Colonic mucosa (tissue), 4 donors: ENCODE measurements around the gene SETBP1. TPM values are rescaled to one million over a fixed set of nuclear protein-coding genes. Genes with fewer than 3 reads are reported as not detected.

Source experiments
- DNase-seq: peaks from one replicate; pipeline ENCODE4 v3.0.0-alpha.2; 2020
- H3K27ac ChIP-seq: fragments of 200-600 bp; one replicate; pipeline ENCODE4 v1.8.0; 2021
- H3K27me3 ChIP-seq: fragments of 200-600 bp; one replicate; pipeline ENCODE4 v1.8.0; 2021
- H3K36me3 ChIP-seq: fragments of 200-600 bp; one replicate; pipeline ENCODE4 v1.8.0; 2021
- H3K4me1 ChIP-seq: fragments of 200-600 bp; one replicate; pipeline ENCODE4 v1.8.0; 2021; ENCODE audit warnings: mild to moderate bottlenecking
- H3K4me3 ChIP-seq: fragments of 200-600 bp; one replicate; pipeline ENCODE4 v1.8.0; 2021
- H3K9ac ChIP-seq, 2 donors: one replicate each; pipeline ENCODE4 v1.7.0; 2013; ENCODE audit warnings: control low read depth in 2 of 2, low read depth in 2 of 2, low read length in 2 of 2
- H3K9me3 ChIP-seq: fragments of 200-600 bp; one replicate; pipeline ENCODE4 v1.8.0; 2021
- CTCF ChIP-seq: fragments of 200-600 bp; IDR thresholded peaks from one replicate; pipeline ENCODE4 v1.8.0; 2022; ENCODE audit warnings: antibody characterized with exemption, mild to moderate bottlenecking
- intact Hi-C: fragments of 100-400 bp; cut with DNase I; formaldehyde crosslinking; loops from one replicate; pipeline ENCODE4 v1.14.1; 2022
- total RNA-seq, 2 donors: library from RNA; stranded (reverse); fragmentation: NEBNext Ultra II Directional in 1 of 2; extraction: Animal tissue kit (Norgen Biotek cat#: 25700) in 1 of 2; gene quantifications; one replicate each; pipeline ENCODE4 v1.2.1, GENCODE V29; 2021
- donor health status: healthy.
- donor health status: DM: no; HTN: no; CAD: no.
- donor health status: DM: no; HTN: no; CAD: no.

SETBP1 gene
- total RNA-seq, 2 donors from 2014 or later, result 9.6 to 11.8 TPM

- no peak overlapping the region for H3K27ac ChIP-seq
- H3K36me3 ChIP-seq, result no peaks in the 10 kb centered on the region
- H3K9me3 ChIP-seq, result no peaks in the 10 kb centered on the region
- H3K9ac ChIP-seq, result no peak overlapping the region
- no peaks in the 10 kb centered on the region for H3K27me3 ChIP-seq
- H3K4me1 ChIP-seq, result no peaks in the 10 kb centered on the region
- DNase-seq, result no peak
- intact Hi-C loops, result no loop called here
- no peak overlapping the region for H3K4me3 ChIP-seq
- no peak for TF ChIP-seq CTCF
These were observed 317.7 kb downstream of the SETBP1 start for GRCh38 chr18:44998360-44998759.

DNA sequence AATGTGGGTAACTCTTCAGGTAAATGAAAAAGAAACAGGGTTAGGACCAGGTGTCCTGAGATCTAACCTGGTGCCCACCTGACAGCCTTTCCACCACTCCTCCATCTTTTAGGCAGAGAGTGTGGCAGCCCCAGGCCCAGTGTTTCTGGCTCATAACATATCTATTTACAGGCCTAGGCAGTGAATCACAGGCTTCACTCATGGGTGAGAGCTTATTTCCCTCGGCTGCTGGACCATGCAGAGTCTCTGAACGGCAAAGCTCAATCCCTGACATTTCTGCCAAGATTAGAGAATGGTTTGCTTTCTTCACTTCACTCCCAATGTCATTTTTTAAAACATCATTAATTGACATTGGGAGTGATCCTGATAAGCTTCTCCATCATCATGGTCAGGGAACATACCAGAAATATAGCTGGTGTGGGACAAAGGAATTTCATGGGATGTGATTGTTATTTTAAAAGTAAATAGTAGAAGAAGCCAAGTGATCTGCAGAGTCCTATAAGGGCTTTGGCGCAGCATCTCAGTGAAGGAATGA lies 323.9 kb downstream of the SETBP1 start:
- no peak overlapping the region for H3K27ac ChIP-seq
- no peak for DNase-seq
- no peak for TF ChIP-seq CTCF
- H3K4me1 ChIP-seq, result no peaks in the 10 kb centered on the region
- H3K9ac ChIP-seq, result no peak overlapping the region
- intact Hi-C loops, result no loop called here
- H3K9me3 ChIP-seq, result no peaks in the 10 kb centered on the region
- H3K27me3 ChIP-seq, result no peaks in the 10 kb centered on the region
- no peaks in the 10 kb centered on the region for H3K36me3 ChIP-seq
- no peak overlapping the region for H3K4me3 ChIP-seq

DNA sequence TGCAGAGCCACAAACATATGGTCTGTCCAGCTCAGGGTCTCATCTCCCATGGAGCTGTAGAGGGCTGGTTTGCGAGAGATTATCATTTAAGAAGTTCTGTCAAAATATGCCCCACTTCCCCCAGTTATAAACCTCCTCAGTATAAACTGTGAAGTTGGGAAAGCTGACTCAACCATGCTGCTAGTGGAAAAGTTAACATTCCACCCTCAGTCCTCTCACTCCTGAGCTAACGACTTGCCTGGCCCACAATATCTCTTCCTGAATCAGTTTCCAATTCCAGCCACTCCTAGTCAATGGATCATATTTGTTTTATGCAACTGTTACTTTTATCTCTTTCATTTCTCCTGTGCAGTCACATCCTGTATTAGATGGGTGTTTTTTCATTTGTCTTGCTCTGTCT lies 326.2 kb downstream of the SETBP1 start:
- no peaks in the 10 kb centered on the region for H3K9me3 ChIP-seq
- H3K27me3 ChIP-seq, result no peaks in the 10 kb centered on the region
- intact Hi-C loops, result no loop called here
- no peaks in the 10 kb centered on the region for H3K4me1 ChIP-seq
- H3K4me3 ChIP-seq, result no peak overlapping the region
- H3K36me3 ChIP-seq, result no peaks in the 10 kb centered on the region
- no peak for DNase-seq
- no peak overlapping the region for H3K9ac ChIP-seq
- no peak overlapping the region for H3K27ac ChIP-seq
- TF ChIP-seq CTCF, result no peak

DNA sequence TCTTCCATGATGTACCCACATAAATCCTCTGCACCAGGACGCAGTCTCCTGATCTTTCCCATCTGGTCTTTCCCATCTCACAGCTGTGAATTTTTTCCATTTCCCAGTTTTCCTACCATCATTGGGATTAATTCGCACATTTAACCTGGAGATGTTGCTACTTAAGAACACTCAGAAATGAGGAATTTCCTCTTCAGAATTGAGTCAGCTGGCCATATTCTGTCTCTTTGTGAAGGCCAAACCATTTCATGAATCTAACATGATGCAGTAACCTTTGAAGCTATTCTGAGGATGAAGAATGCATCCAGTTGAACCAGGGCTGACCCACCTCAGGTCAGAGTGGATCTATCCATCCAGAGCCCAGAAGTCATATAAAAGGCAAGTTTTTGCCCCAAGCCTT lies 326.8 kb downstream of the SETBP1 start:
- no peak for TF ChIP-seq CTCF
- intact Hi-C loops, result no loop called here

GRCh38 chr18:45008694-45009413 lies 328.2 kb downstream of the SETBP1 start:
- Histone ChIP-seq H3K9ac (no peak overlapping the region), H3K9me3 (no peaks in the 10 kb centered on the region), H3K27me3 (no peaks in the 10 kb centered on the region), H3K36me3 (no peaks in the 10 kb centered on the region), H3K4me1 (no peaks in the 10 kb centered on the region), H3K4me3 (no peak overlapping the region), H3K27ac (no peak overlapping the region)
- TF ChIP-seq CTCF, result no peak
- DNase-seq, result no peak
- intact Hi-C loops, result no loop called here

More for the DNA sequence above, 326.8 kb downstream of the SETBP1 start:
- H3K27ac ChIP-seq, result no peak overlapping the region
- no peaks in the 10 kb centered on the region for H3K27me3 ChIP-seq
- no peak overlapping the region for H3K4me3 ChIP-seq
- no peak for DNase-seq
- no peaks in the 10 kb centered on the region for H3K9me3 ChIP-seq
- H3K36me3 ChIP-seq, result no peaks in the 10 kb centered on the region
- no peak overlapping the region for H3K9ac ChIP-seq
- H3K4me1 ChIP-seq, result no peaks in the 10 kb centered on the region
